ENCODE data around the gene EIF2S1.
"Not testable (repeated sequence)": the region's sequence is repeated elsewhere in the genome, so short reads cannot be mapped to it uniquely, and the experiment has no call there.

Gene EIF2S1

GRCh38 chr14:67410313-67410712, 50.2 kb downstream of the EIF2S1 start:
- no peak for TF ChIP-seq CTCF (IDR thresholded peaks at IDR 0.05; ENCODE audit: low read depth, low read length, missing control alignments)
- no peak for DNase-seq (ENCODE audit: low read depth)
- H3K4me3 ChIP-seq (ENCODE audit: low read depth, low read length) = no peak overlapping the region

GRCh38 chr14:67411370-67411769, 51.2 kb downstream of the EIF2S1 start:
- H3K4me3 ChIP-seq (ENCODE audit: low read depth, low read length) = no peak overlapping the region
- DNase-seq (ENCODE audit: low read depth) = no peak
- no peak for TF ChIP-seq CTCF (IDR thresholded peaks at IDR 0.05; ENCODE audit: low read depth, low read length, missing control alignments)

GRCh38 chr14:67411820-67412421, 51.8 kb downstream of the EIF2S1 start, which contains the start of gene PLEK2:
Gene PLEK2, minus strand, starts transcription at chr14:67412165. Its CDS starts 106 bp downstream, at chr14:67412059.
- TF ChIP-seq CTCF (IDR thresholded peaks at IDR 0.05; ENCODE audit: low read depth, low read length, missing control alignments) = no peak
- no peak within 1 kb of the TSS for H3K4me3 ChIP-seq (ENCODE audit: low read depth, low read length)
- no peak for DNase-seq (ENCODE audit: low read depth)

GRCh38 chr14:67413806-67414769, 54.0 kb downstream of the EIF2S1 start:
- no peak for TF ChIP-seq CTCF (IDR thresholded peaks at IDR 0.05; ENCODE audit: low read depth, low read length, missing control alignments)
- no peak overlapping the region for H3K4me3 ChIP-seq (ENCODE audit: low read depth, low read length)
- no peak for DNase-seq (ENCODE audit: low read depth)

DNA sequence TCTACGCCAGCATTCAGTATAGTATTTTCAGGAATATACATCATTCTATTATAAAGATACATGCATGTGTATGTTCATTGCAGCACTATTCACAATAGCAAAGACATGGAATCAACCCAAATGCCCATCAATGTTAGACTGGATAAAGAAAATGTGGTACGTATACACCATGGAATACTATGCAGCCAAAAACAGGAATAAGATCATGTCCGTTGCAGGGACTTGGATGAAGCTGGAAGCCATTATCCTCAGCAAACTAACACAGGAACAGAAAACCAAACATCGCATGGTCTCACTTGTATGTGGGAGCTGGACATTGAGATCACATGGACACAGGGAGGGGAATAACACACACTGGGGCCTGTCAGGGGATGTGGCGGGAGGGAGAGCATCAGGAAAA, 55.5 kb downstream of the EIF2S1 start:
- DNase-seq (ENCODE audit: low read depth); H3K4me3 ChIP-seq (ENCODE audit: low read depth, low read length): not testable (repeated sequence)

DNA sequence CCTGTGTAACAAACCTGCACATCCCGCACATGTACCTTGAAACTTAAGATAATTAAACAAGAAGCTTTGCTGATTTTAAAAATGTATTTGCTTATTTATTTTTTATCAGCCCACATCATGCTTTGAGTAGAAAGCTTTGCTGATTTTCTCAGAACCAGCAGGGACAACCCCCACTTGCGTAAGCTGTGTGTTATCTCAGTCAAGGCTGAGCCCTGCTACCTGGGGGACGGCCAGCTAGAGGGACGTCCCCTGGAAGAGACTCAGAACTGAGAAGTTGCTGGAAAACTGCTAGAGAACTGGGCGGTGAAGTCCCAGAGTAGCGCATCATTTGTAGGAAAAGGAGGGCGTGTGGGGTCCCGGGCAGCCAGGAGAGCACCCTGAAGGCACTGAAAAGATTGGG, 56.0 kb downstream of the EIF2S1 start:
- TF ChIP-seq CTCF (IDR thresholded peaks at IDR 0.05; ENCODE audit: low read depth, low read length, missing control alignments) = no peak
- H3K4me3 ChIP-seq (ENCODE audit: low read depth, low read length) = no peak overlapping the region
- DNase-seq (ENCODE audit: low read depth) = no peak

GRCh38 chr14:67416810-67417209, 56.7 kb downstream of the EIF2S1 start:
- DNase-seq (ENCODE audit: low read depth) = no peak
- no peak overlapping the region for H3K4me3 ChIP-seq (ENCODE audit: low read depth, low read length)
- TF ChIP-seq CTCF (IDR thresholded peaks at IDR 0.05; ENCODE audit: low read depth, low read length, missing control alignments) = no peak

Measured in GM12864 (cell line).